Mucosa of descending colon (tissue), 3 donors: ENCODE data around the gene SPOCD1. TPM values are rescaled to one million over a fixed set of nuclear protein-coding genes. Genes with fewer than 3 reads are reported as not detected.
"Not testable (repeated sequence)": the region's sequence is repeated elsewhere in the genome, so short reads cannot be mapped to it uniquely, and the experiment has no call there.

Experiments
- ATAC-seq: fragments of 200-7000 bp; cut with Tn5 transposase; one replicate; pipeline ENCODE4 v1.9.1; 2020; ENCODE audit warnings: mild to moderate bottlenecking, moderate library complexity
- DNase-seq, 3 donors: peaks; one replicate each; pipeline ENCODE4 v3.0.0-alpha.2; 2020
- H3K36me3 ChIP-seq: fragments of 200-600 bp; one replicate; pipeline ENCODE4 v1.8.0; 2021; ENCODE audit warnings: low read depth, mild to moderate bottlenecking
- H3K4me1 ChIP-seq: fragments of 200-600 bp; one replicate; pipeline ENCODE4 v1.8.0; 2021; ENCODE audit warnings: low read depth, mild to moderate bottlenecking
- H3K4me3 ChIP-seq: fragments of 200-600 bp; one replicate; pipeline ENCODE4 v1.8.0; 2021; ENCODE audit warnings: mild to moderate bottlenecking
- H3K9me3 ChIP-seq: fragments of 200-600 bp; one replicate; pipeline ENCODE4 v1.8.0; 2021; ENCODE audit warnings: mild to moderate bottlenecking
- intact Hi-C, 2 donors: fragments of 100-400 bp; cut with DNase I in 1 of 2; cut with micrococcal nuclease in 1 of 2; formaldehyde crosslinking; loops; one replicate each; pipeline versions ENCODE4 v1.11.0 to v1.11.1; 2022; cut with DNase I, micrococcal nuclease
- total RNA-seq, 3 donors: library from RNA; stranded (reverse); fragmentation: NEBNext Ultra II Directional in 2 of 3; extraction: Animal tissue kit (Norgen Biotek cat#: 25700) in 2 of 3; gene quantifications; one replicate each; pipeline versions ENCODE4 v1.2.1 to v1.2.4, GENCODE V29; 2021 to 2023
- TF ChIP-seq, protein P1 (sequence below): fragments of 200-600 bp; IDR thresholded peaks from one replicate; pipeline ENCODE4 v1.8.0; 2022; ENCODE audit warnings: antibody characterized with exemption, mild to moderate bottlenecking
- donor health status: DM: no; HTN: no; CAD: no; lungs with moderate emphysema.
- donor health status: DM: no; HTN: no; CAD: no.
- donor health status: DM: no; HTN: yes; CAD: no.

SPOCD1 gene
- total RNA-seq, 3 donors from 2014 or later, result 0.99 TPM; not detected in 2

GRCh38 chr1:31818206-31818605, 2.4 kb upstream of the SPOCD1 start:
- H3K4me3 ChIP-seq, result no peak overlapping the region
- intact Hi-C loops, result no loop called here
- H3K4me1 ChIP-seq, result no peaks in the 10 kb centered on the region
- H3K9me3 ChIP-seq, result no peaks in the 10 kb centered on the region
- TF ChIP-seq, protein P1, sequence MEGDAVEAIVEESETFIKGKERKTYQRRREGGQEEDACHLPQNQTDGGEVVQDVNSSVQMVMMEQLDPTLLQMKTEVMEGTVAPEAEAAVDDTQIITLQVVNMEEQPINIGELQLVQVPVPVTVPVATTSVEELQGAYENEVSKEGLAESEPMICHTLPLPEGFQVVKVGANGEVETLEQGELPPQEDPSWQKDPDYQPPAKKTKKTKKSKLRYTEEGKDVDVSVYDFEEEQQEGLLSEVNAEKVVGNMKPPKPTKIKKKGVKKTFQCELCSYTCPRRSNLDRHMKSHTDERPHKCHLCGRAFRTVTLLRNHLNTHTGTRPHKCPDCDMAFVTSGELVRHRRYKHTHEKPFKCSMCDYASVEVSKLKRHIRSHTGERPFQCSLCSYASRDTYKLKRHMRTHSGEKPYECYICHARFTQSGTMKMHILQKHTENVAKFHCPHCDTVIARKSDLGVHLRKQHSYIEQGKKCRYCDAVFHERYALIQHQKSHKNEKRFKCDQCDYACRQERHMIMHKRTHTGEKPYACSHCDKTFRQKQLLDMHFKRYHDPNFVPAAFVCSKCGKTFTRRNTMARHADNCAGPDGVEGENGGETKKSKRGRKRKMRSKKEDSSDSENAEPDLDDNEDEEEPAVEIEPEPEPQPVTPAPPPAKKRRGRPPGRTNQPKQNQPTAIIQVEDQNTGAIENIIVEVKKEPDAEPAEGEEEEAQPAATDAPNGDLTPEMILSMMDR, result no peak
- ATAC-seq (no peak), DNase-seq (no peak)
- H3K36me3 ChIP-seq, result no peaks in the 10 kb centered on the region

DNA sequence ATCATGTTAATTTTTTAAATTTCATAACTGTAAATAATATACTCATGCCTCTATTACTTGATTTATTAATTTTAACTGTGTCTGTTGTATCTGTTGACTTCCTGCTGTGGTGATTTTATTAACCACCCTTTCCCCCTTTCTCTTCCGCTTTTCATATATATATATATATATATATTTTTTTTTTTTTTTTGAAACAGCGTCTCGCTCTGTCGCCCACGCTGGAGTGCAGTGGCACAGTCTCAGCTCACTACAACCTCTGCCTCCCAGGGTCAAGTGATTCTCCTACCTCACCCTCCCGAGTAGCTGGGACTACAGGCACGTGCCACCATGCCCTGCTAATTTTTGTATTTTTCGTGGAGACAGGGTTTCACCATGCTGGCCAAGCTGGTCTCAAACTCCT, 1.1 kb upstream of the SPOCD1 start:
- H3K4me3 ChIP-seq, H3K9me3 ChIP-seq, intact Hi-C loops, H3K4me1 ChIP-seq, ATAC-seq, DNase-seq, H3K36me3 ChIP-seq: not testable (repeated sequence)

GRCh38 chr1:31816501-31816900, 679 bp upstream of the SPOCD1 start:
- H3K4me1 ChIP-seq, H3K36me3 ChIP-seq, H3K4me3 ChIP-seq, DNase-seq, H3K9me3 ChIP-seq, intact Hi-C loops, ATAC-seq: not testable (repeated sequence)

DNA sequence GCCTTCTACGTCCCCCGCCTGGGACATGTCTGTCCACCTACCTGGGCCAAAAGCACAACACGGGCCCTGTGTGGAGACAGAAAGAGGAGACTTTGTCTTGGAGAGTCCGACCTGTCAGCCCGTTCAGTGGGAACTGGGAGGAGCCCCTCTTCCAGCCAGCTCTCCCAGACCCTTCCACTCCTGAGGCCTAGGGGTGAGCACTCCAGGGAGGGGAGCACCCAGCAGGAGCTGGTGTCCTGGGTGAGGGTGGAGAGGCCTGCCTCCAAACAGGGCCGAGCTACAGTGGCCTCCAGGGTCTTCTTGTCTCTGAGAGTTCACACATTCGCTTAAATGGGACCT, 546 bp downstream of the SPOCD1 start:
- ATAC-seq (no peak), DNase-seq (no peak)
- Histone ChIP-seq H3K9me3 (no peaks in the 10 kb centered on the region), H3K4me3 (no peak overlapping the region), H3K4me1 (no peaks in the 10 kb centered on the region), H3K36me3 (no peaks in the 10 kb centered on the region)
- TF ChIP-seq, protein P1, result no peak
- intact Hi-C loops, result no loop called here

GRCh38 chr1:31814631-31815306, 1.1 kb downstream of the SPOCD1 start:
- Histone ChIP-seq H3K36me3 (no peaks in the 10 kb centered on the region), H3K9me3 (no peaks in the 10 kb centered on the region), H3K4me3 (no peak overlapping the region), H3K4me1 (no peaks in the 10 kb centered on the region)
- no peak for DNase-seq
- TF ChIP-seq, protein P1, result no peak
- no peak for ATAC-seq
- intact Hi-C loops, result no loop called here

- H3K36me3 ChIP-seq, result no peaks in the 10 kb centered on the region
- no peak overlapping the region for H3K4me3 ChIP-seq
- ATAC-seq (no peak), DNase-seq (no peak)
- H3K4me1 ChIP-seq, result no peaks in the 10 kb centered on the region
- H3K9me3 ChIP-seq, result no peaks in the 10 kb centered on the region
- TF ChIP-seq, protein P1, result no peak
- intact Hi-C loops, result no loop called here
Observed at GRCh38 chr1:31814041-31814511, 1.7 kb downstream of the SPOCD1 start.
